ENCODE measurements around the gene C3orf22. TPM values are rescaled to one million over a fixed set of nuclear protein-coding genes. Genes with fewer than 3 reads are reported as not detected.
"Not testable (repeated sequence)": the region's sequence is repeated elsewhere in the genome, so short reads cannot be mapped to it uniquely, and the experiment has no call there.

C3orf22 gene, protein sequence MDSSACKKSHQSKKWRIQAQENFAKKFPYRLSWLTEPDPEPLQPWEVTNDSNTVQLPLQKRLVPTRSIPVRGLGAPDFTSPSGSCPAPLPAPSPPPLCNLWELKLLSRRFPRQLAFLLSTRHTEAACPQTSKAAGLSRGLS
- not detected for total RNA-seq

DNA sequence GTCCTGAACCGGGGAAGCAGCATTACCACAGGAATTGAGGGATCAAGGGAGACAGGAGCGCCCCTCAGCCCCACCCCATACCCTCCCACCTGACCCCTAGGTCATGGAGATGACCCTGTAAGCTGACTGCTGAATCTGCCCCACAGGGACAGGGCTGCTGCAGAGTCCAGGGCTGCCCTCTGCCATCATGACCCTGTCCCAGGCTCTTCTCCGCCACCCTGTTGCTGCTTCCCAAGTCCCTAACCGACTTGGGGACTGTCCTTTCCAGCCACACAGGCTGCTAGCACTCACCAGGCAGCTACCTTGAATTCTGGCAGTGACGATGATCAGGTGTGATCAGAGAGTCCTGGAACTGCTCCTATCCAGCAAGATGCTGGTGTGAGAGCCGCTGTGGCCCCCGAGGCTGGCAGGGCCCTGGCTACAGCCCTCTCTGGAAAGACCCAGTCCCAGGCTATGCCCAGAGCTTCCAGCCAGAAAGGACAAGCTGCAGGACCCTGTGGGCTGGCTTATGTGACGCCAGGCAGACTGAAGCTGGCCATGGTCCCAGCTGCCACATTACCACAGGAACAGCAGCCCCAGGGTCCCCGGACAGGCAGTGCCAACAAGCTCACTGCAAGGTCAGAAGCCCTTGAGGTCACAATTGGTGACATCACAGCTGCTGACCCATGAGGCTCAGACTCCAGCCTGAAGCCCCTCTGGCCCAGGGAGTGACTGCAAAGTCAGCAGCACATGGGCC is at the start of gene C3orf22:
TSS of gene C3orf22 (minus strand) at position 597 of the 736 bp plus-strand sequence. CDS start 5,542 bp downstream, outside the sequence.
- H3K36me3 Mint-ChIP-seq, result peaks cover 2% of the 10 kb centered on the region
- no peak within 1 kb of the TSS for H3K4me3 Mint-ChIP-seq
- no peak within 1 kb of the TSS for H3K27ac Mint-ChIP-seq
- DNase-seq, result no peak
- H3K9me3 Mint-ChIP-seq, result peaks cover 10% of the 10 kb centered on the region
- no peaks in the 10 kb centered on the region for H3K4me1 Mint-ChIP-seq
- H3K27me3 Mint-ChIP-seq, result no peaks in the 10 kb centered on the region

DNA sequence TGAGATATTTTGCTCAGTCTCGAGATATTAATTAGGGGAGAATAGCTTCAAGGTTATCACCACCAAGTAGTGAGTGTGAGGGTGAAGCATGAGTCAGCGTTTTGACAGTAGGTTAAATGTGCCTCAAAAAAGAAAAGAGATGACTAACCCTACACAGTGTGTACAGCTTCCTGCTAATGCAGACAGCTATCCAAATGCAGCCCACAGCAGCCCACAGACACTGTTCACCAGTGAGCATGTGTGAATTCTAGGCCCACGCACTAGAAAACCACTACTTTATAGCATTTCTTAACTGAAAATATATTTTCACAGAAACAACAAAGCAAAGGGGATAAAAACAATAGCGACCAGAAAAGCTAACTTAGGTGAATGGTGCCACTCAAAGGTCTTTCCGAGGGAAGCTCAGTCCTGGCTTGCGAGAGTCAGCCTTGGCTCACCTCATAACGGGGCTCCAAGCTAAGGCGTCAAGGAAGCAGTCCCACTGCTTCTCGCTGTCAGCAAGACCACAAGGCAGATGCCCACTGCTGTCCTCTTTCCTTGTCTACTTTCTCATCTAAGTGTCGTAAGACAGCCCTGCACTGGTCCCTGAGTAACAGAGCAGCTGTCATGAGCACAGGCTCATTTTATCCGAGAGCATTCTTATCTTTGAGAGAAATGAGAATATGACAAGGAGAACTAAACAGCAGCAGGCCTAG is 48.6 kb upstream of the C3orf22 start:
- peaks cover 4% of the 10 kb centered on the region for H3K4me1 Mint-ChIP-seq
- H3K4me3 Mint-ChIP-seq, result no peak overlapping the region
- DNase-seq, result no peak
- H3K9me3 Mint-ChIP-seq, result peaks cover 4% of the 10 kb centered on the region
- peaks cover 40% of the 10 kb centered on the region for H3K36me3 Mint-ChIP-seq
- no peaks in the 10 kb centered on the region for H3K27me3 Mint-ChIP-seq
- H3K27ac Mint-ChIP-seq, result no peak overlapping the region

- Mint-ChIP-seq H3K27ac (no peak overlapping the region), H3K27me3 (no peaks in the 10 kb centered on the region), H3K9me3 (peaks cover 4% of the 10 kb centered on the region), H3K4me1 (peaks cover 4% of the 10 kb centered on the region), H3K36me3 (peaks cover 45% of the 10 kb centered on the region), H3K4me3 (no peak overlapping the region)
- no peak for DNase-seq
These were observed 47.3 kb upstream of the C3orf22 start for GRCh38 chr3:126606001-126606400.

GRCh38 chr3:126604691-126605090 is 46.0 kb upstream of the C3orf22 start:
- no peak overlapping the region for H3K4me3 Mint-ChIP-seq
- H3K4me1 Mint-ChIP-seq, result peaks cover 4% of the 10 kb centered on the region
- H3K36me3 Mint-ChIP-seq, result peaks cover 39% of the 10 kb centered on the region
- peaks cover 4% of the 10 kb centered on the region for H3K9me3 Mint-ChIP-seq
- no peak overlapping the region for H3K27ac Mint-ChIP-seq
- no peak for DNase-seq
- no peaks in the 10 kb centered on the region for H3K27me3 Mint-ChIP-seq

- Mint-ChIP-seq H3K27me3 (peaks cover 7% of the 10 kb centered on the region), H3K27ac (no peak overlapping the region), H3K36me3 (peaks cover 27% of the 10 kb centered on the region), H3K4me1 (no peaks in the 10 kb centered on the region), H3K9me3 (peaks cover 10% of the 10 kb centered on the region), H3K4me3 (no peak overlapping the region)
- DNase-seq, result no peak
These were observed 40.4 kb upstream of the C3orf22 start for GRCh38 chr3:126599101-126599500.

- H3K27me3 Mint-ChIP-seq, H3K27ac Mint-ChIP-seq, H3K4me1 Mint-ChIP-seq, H3K36me3 Mint-ChIP-seq, DNase-seq, H3K4me3 Mint-ChIP-seq: not testable (repeated sequence)
- H3K9me3 Mint-ChIP-seq, result peaks cover 12% of the 10 kb centered on the region
These were observed 36.7 kb upstream of the C3orf22 start for GRCh38 chr3:126595479-126595878.

GRCh38 chr3:126591515-126591914 is 32.8 kb upstream of the C3orf22 start:
- DNase-seq, H3K27ac Mint-ChIP-seq, H3K27me3 Mint-ChIP-seq, H3K4me3 Mint-ChIP-seq, H3K36me3 Mint-ChIP-seq, H3K4me1 Mint-ChIP-seq: not testable (repeated sequence)
- H3K9me3 Mint-ChIP-seq, result peaks cover 32% of the 10 kb centered on the region

GRCh38 chr3:126582311-126582710 is 23.6 kb upstream of the C3orf22 start:
- no peak overlapping the region for H3K4me3 Mint-ChIP-seq
- peaks cover 1% of the 10 kb centered on the region for H3K4me1 Mint-ChIP-seq
- H3K27me3 Mint-ChIP-seq, result no peaks in the 10 kb centered on the region
- H3K9me3 Mint-ChIP-seq, result peaks cover 3% of the 10 kb centered on the region
- DNase-seq, result no peak
- no peaks in the 10 kb centered on the region for H3K36me3 Mint-ChIP-seq
- H3K27ac Mint-ChIP-seq, result no peak overlapping the region

DNA sequence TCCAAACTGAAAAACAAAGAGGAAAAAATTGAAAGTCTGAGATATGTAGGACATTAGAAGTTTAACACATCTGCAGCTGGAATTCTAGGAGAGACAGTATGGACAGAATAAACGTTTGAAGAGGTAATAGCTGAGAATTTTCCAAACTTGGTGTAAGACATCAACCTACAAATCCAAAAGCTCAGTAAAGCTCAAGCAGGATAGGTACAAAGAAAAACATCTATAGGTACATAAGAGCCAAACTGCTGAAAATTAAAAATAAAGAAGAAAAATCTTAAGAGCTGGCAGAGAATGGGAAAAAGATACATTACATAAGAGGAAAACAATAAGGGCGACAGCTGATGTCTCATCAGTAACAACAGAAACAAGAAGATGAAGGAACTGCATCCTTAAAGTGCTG is 22.8 kb upstream of the C3orf22 start:
- Mint-ChIP-seq H3K27me3 (no peaks in the 10 kb centered on the region), H3K36me3 (no peaks in the 10 kb centered on the region), H3K4me3 (no peak overlapping the region), H3K9me3 (no peaks in the 10 kb centered on the region), H3K27ac (no peak overlapping the region), H3K4me1 (peaks cover 3% of the 10 kb centered on the region)
- no peak for DNase-seq

DNA sequence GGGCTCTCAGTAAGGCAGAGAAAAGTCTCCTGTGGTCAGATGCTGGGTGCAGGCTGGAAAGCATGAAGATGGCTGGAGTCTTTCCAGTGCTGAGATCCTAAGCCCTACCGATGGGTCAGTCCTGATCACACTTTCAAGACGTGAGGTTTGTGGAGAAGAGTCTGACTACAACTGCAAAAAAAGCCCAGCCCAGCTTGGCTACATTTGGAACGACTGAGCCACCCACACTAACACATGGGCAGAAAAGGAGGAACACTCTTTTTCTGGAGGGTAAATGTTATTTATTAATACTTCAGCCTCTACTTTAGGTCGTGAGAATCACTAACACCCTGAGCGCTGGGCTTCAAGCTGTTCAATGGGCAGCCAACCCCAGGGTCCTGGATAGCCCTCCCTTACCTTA is 22.0 kb upstream of the C3orf22 start:
- no peaks in the 10 kb centered on the region for H3K27me3 Mint-ChIP-seq
- H3K4me3 Mint-ChIP-seq, result no peak overlapping the region
- DNase-seq, result no peak
- H3K4me1 Mint-ChIP-seq, result peaks cover 3% of the 10 kb centered on the region
- no peak overlapping the region for H3K27ac Mint-ChIP-seq
- H3K36me3 Mint-ChIP-seq, result no peaks in the 10 kb centered on the region
- H3K9me3 Mint-ChIP-seq, result no peaks in the 10 kb centered on the region

- no peak overlapping the region for H3K27ac Mint-ChIP-seq
- no peaks in the 10 kb centered on the region for H3K9me3 Mint-ChIP-seq
- DNase-seq, result no peak
- H3K4me1 Mint-ChIP-seq, result peaks cover 3% of the 10 kb centered on the region
- no peaks in the 10 kb centered on the region for H3K36me3 Mint-ChIP-seq
- H3K4me3 Mint-ChIP-seq, result no peak overlapping the region
- H3K27me3 Mint-ChIP-seq, result no peaks in the 10 kb centered on the region
These were observed 20.0 kb upstream of the C3orf22 start for GRCh38 chr3:126578702-126579101.

DNA sequence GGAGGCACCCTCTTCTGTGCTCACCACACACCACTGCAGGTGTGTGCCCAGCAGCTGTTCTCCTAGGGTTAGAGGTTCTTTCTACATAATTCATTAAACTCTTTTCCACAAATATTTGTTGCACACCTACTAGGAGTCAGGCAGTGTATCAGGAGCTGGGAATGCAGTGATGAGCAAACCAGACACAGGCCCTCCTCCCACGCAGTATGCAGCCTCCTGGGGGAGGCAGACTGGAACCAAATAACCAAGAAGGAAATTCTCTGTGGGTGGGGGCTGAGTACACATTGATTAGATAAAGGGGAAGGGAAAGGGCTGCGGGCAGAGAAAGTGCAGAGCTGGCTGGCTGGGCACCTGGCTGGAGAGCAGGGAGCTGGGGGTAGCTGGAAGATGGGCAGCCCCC is 18.5 kb upstream of the C3orf22 start:
- H3K27me3 Mint-ChIP-seq, result no peaks in the 10 kb centered on the region
- no peaks in the 10 kb centered on the region for H3K36me3 Mint-ChIP-seq
- H3K4me1 Mint-ChIP-seq, result peaks cover 3% of the 10 kb centered on the region
- H3K27ac Mint-ChIP-seq, result no peak overlapping the region
- no peak overlapping the region for H3K4me3 Mint-ChIP-seq
- H3K9me3 Mint-ChIP-seq, result no peaks in the 10 kb centered on the region
- DNase-seq, result no peak

DNA sequence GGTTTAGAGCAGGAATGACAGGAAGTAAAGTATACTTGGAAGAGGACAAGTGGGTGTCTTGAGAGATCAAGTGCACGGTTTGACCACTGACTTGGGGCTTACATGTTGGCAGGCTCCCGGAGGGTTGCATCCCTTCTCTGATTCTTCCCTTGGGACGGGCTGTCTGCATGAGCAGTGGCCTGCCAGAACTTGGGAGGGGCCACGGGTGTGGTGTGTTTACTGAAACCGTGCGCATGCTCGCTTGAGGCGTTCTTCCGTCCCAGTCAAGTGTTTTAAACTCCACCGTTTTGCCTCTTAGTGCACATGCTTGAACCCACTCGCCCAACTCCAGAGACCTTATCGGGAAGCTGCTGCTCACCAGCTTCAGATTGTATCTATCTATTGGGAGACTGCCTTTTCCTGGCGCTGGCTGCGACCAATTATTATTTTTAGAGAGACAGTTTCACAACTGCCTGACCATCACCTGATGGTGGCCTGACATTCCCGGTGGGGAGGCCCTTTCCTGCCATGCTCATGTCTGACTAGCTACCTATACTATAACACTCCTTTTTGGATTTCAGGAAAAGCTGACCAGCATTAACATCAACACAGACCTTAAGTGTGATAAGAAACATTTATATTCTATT is 14.9 kb upstream of the C3orf22 start:
- Mint-ChIP-seq H3K4me3 (no peak overlapping the region), H3K9me3 (no peaks in the 10 kb centered on the region), H3K27me3 (no peaks in the 10 kb centered on the region), H3K4me1 (peaks cover 3% of the 10 kb centered on the region), H3K27ac (no peak overlapping the region), H3K36me3 (no peaks in the 10 kb centered on the region)
- no peak for DNase-seq

DNA sequence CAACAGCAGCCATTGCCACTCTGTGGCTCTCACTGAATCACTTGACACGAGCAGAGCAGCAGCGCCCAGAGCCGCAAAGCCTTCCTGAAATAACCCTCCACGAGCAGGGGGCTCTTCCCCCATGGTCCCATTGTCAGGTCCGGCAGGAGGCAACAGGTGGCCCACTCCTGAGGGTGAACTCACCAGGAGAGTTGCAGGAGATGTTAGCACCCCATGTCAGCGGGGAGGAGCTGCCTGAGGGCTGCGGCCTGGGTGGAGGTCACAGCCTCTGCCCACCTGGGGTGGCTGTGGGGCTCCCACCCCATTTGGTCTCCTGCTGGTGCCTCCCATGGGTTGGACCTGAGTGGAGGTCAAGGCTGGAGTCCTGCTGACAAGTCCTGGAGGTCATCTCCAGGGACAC is 12.3 kb upstream of the C3orf22 start:
- no peaks in the 10 kb centered on the region for H3K9me3 Mint-ChIP-seq
- DNase-seq, result no peak
- no peaks in the 10 kb centered on the region for H3K36me3 Mint-ChIP-seq
- no peak overlapping the region for H3K27ac Mint-ChIP-seq
- no peak overlapping the region for H3K4me3 Mint-ChIP-seq
- no peaks in the 10 kb centered on the region for H3K4me1 Mint-ChIP-seq
- H3K27me3 Mint-ChIP-seq, result peaks cover 5% of the 10 kb centered on the region

GRCh38 chr3:126570103-126570541 is 11.4 kb upstream of the C3orf22 start:
- no peak overlapping the region for H3K4me3 Mint-ChIP-seq
- no peak overlapping the region for H3K27ac Mint-ChIP-seq
- peaks cover 9% of the 10 kb centered on the region for H3K27me3 Mint-ChIP-seq
- no peak for DNase-seq
- no peaks in the 10 kb centered on the region for H3K4me1 Mint-ChIP-seq
- no peaks in the 10 kb centered on the region for H3K9me3 Mint-ChIP-seq
- no peaks in the 10 kb centered on the region for H3K36me3 Mint-ChIP-seq
